Globus pallidus (tissue), 1 donor: ENCODE measurements around the gene PIP5K1B.
A peak's percentile ranks its signal among the peaks of the same experiment; 100 is the strongest.

Experiments
- DNase-seq: peaks from one replicate; pipeline ENCODE4 v3.0.0-alpha.2; 2015; ENCODE audit warnings: low spot score

The PIP5K1B gene

GRCh38 chr9:68912561-68912960 is 207.5 kb downstream of the PIP5K1B start:
- DNase-seq: no peak

DNA sequence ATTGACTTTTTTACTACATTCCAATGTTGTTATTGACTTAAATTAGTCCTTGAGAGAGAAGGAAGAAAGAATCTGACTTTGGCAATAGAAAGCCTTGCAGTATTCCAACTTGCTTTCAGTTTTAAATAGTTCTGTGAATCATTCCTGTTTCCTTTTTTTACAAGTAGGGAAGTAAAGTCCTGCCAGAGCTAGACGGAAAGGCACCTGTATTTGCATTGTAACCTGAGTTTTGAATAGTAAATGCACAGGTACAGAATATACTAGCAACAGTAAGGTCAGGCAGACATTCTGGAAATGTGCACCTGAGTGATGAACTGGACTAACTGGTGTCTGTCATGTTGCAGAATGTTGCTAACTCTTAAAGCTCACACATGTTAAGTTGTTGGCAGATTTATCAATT is 208.0 kb downstream of the PIP5K1B start:
- DNase-seq: no peak

DNA sequence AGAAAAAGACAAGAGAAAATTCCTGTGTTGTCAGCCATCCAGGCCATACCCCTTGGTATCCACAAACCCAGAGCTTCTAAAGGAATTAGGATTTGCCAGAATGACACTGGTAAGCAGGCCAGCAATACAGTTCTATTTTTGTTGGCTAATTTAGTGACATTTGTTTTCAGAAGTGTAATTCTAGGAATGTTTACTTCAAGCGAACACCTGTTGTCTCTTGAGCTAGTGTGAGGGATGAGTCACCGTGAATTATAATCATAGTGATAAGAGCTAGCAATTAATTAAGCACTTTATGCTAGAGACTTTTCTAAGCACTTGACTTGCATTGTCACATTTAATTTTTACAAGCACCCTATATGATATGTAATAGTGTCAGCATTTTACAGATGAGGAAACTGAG is 209.7 kb downstream of the PIP5K1B start:
- DNase-seq: no peak

GRCh38 chr9:68919661-68920060 is 214.6 kb downstream of the PIP5K1B start:
- DNase-seq: peak; percentile 19

GRCh38 chr9:68920921-68921320 is 215.9 kb downstream of the PIP5K1B start:
- no peak for DNase-seq

- no peak for DNase-seq
Observed at GRCh38 chr9:68923480-68923879, 218.4 kb downstream of the PIP5K1B start.

DNA sequence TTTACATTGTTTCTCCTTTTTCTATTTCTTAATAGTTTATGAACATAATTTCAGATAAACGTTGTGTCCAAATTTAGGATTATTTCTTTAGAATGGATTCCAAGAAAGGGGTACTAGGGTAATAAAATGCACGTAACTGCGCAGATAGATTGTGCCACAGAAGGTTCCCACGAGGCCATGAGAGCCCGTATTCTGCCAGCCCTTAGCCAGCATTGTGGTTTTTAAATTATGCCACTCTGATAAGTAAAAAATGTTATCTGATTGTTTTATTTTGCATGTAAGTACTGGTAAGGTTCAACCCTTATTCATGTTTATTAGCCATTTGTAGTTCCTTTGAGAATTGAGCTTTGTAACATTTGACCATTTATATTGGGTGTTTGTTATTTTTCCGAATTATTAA is 220.1 kb downstream of the PIP5K1B start:
- DNase-seq: no peak

DNA sequence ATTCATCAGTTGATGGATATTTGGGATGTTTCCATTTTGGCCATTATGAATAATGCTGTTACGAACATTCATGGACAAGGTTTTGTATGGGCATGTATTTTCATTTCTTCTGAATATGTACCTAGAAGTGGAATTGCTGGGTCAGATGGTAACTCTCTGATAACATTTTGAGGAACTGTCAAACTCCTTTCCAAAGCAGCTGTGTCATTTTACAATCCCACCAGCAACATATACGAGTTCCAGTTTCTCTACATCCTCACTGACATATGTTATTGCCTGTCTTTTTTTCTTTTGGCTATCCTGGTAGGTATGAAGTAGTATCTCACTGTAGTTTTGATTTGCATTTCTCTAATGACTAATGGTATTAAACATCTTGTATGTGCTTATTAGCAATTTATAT is 222.1 kb downstream of the PIP5K1B start:
- DNase-seq: no peak

GRCh38 chr9:68931821-68932220 is 226.8 kb downstream of the PIP5K1B start:
- no peak for DNase-seq

DNA sequence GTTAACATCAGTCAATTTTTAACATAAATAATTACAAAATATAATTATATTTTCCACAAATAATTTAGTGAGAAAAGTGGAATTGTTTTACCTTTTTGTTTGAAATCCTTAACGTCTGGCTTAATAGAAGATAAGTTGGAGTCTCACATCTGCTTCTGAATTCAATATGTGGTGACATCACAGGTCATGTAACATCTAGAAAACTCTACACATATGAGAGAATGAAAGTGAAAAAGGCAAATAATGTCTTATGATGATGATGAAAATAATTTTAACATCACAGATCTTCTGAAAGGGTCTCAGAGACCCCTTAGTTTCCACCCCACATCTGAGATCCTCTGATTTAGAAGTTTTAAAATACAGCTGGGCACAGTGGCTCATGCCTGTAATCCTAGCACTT is 227.4 kb downstream of the PIP5K1B start:
- DNase-seq: no peak

DNA sequence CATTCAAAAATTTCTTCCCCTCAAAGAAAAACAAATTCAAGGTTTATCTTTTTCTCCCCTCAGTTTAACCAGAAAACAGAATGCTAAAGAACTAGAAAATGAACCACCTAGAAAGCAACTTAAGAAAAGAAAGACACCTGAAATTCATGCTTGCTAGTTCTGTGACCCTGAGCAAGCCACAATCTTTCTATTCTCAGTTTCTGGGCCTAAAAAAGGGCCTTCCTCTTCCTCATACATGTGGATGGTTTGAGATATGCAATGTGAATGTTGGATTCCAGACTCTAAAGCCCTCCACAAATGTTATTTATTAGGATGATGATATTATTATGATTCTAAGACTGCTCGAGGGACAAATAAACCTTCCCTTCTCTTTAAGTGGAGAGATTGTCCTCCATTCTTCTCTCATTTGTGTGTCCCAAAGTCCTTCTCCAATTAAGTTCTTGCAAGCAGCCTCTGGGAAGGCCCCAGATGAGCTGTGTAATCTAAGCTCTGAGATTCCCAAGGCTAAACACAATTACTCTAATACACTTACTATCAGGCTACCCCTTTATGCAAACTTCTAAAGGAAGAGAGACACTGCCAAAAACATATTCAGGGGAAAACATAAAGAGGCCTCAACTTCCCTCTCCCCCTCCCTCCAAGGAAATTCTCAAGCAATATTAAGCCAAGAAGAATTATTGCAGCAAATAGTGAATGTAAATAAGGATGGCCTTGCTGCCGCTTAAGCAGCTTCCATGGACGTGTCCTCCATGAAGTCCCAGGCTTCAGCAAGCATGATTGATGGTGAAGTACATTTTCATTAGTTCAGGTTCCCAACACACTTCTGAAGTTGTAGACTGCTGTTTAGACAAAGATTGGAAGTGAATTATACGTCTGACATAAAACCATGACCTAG is 228.6 kb downstream of the PIP5K1B start:
- DNase-seq: no peak

- DNase-seq: no peak
Observed at GRCh38 chr9:68934329-68934644, 229.2 kb downstream of the PIP5K1B start.

GRCh38 chr9:68940573-68940972 is 235.5 kb downstream of the PIP5K1B start:
- DNase-seq: no peak

- no peak for DNase-seq
Observed at GRCh38 chr9:68941780-68942459, 236.9 kb downstream of the PIP5K1B start.

DNA sequence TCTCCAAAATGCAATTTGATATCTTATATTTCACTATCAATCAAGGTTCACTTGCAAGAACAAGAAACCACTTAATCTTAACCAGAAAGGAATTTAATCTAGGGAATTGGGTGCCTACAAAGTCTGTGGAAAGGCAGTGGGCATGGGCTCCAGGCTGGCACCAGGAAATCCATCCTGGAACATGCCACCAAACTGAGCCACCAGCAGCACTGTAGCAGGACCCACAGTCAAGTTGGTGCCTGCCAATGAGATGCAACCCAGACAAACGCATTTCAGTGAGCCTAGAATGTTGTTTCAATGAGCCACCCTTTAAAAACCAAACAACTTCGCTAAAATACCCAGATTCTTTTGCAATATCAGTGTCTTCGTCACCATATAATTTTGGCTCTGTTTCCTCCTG is 237.8 kb downstream of the PIP5K1B start:
- no peak for DNase-seq

- no peak for DNase-seq
Observed at GRCh38 chr9:68947015-68947414, 242.0 kb downstream of the PIP5K1B start.

GRCh38 chr9:68947842-68948569 is 243.0 kb downstream of the PIP5K1B start:
- no peak for DNase-seq

GRCh38 chr9:68949271-68950000 is 244.4 kb downstream of the PIP5K1B start:
- DNase-seq: no peak

GRCh38 chr9:68950188-68950587 is 245.1 kb downstream of the PIP5K1B start:
- no peak for DNase-seq

DNA sequence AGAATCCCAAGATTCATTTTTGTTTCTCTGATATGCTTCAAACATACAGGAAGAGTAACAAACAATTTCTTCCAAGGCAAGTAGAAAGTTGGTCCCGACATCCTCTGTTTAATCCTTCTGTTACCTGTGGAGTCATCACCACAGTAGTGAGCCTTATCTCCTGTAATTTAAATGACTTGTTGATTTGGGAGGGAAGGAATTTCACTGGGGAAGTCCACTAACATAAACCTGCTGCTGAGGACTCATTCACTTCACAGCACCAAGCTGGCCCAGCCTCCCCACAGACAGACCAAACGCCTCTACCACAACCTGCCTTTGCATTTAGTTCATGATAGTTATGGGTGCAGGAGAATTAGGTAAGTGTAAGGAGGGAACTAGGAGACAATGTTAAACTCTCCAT is 245.6 kb downstream of the PIP5K1B start:
- no peak for DNase-seq

DNA sequence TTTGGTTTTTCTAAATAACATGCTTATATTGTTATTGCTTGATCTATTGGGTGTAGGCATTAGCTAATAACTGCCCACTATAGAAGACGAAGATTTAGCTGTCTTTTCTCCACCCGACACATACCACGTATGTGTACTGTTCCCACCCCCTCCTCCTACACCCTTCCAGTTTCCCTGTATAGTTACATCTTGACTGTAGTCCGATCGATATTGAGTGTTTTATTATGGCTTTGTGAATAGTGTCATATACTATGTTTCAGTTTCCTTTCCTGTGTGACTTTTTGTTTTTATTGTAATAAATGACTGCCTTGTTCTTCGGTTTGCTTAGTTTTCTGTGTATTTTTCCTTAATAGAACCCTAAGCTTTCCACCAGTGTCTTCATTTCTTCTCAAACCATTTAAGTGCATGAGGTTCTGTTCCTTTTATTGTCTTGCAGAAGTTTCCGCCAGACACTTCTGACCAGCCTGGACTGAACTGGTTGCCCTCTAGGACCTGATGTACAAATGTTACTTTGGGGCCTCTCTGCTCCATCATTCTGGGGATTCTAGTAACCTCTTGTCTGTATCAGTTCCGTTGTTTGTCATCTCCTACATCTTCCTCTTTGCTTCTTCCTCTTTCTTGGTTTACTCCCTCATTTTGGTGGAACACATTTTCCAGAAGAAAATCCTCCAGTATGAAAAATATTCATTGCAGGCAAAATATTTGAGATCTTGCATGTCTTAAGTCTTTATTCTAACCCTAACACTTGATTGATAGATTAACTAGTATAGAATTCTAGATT is 247.0 kb downstream of the PIP5K1B start:
- DNase-seq: peak; percentile 70
